Measurements from ENCODE around the gene ADGRA1. TPM values are rescaled to one million over a fixed set of nuclear protein-coding genes. Genes with fewer than 3 reads are reported as not detected.

The ADGRA1 gene
- total RNA-seq, 4 donors from 2014 or later, result under 0.01 TPM; not detected in 3

DNA sequence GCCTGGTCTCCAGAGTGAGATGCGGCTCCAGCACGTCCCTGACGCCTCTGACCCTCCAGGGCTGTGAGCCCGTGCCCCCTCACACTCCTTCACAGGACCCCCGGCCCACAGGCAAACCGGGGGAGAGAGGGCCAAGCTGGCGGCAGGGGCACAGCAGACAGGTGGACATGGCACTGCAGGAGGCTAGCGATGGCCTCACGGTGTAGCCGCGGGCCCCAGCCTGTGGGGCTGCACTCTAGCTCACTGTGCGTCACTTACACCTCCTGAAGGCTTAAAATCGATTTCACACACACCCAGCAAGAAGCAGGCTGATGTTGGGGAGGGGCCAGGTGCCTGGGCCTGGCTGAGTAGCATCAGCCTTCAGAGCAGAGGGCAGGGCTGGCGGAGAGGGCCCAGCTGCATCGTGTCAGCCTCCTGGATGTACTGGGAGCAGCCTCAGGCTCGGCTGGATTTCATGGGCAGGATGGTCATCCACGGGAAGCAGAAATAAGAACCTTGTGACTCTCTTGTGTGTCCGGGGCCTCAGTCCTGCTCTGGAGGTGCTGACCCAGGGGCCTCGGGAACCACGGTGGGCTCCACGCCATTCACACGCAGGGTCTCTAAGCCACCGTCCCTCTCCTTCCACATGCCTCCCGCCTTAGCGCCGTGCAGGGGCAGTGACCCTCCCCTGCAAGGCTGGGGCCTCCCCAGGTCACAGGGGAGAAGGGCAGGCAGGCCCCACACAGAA lies 52.9 kb downstream of the ADGRA1 start:
- Histone ChIP-seq H3K9me3 (no peaks in the 10 kb centered on the region), H3K27me3 (peaks cover 0 to 52% of the 10 kb centered on the region in 2 donors), H3K4me3 (no peak overlapping the region), H3K27ac (no peak overlapping the region), H3K4me1 (no peaks in the 10 kb centered on the region), H3K36me3 (no peaks in the 10 kb centered on the region)
- WGBS, 2 donors, result 58 to 63% methylated on average over 22 to 26 of the region's 26 CpGs
- DNase-seq (ENCODE audit: low spot score in 2 of 2), result no peak
- TF ChIP-seq EP300 (IDR thresholded peaks at IDR 0.05) (no peak), POLR2A (IDR thresholded peaks at IDR 0.05) (no peak)
- TF ChIP-seq, protein P1, sequence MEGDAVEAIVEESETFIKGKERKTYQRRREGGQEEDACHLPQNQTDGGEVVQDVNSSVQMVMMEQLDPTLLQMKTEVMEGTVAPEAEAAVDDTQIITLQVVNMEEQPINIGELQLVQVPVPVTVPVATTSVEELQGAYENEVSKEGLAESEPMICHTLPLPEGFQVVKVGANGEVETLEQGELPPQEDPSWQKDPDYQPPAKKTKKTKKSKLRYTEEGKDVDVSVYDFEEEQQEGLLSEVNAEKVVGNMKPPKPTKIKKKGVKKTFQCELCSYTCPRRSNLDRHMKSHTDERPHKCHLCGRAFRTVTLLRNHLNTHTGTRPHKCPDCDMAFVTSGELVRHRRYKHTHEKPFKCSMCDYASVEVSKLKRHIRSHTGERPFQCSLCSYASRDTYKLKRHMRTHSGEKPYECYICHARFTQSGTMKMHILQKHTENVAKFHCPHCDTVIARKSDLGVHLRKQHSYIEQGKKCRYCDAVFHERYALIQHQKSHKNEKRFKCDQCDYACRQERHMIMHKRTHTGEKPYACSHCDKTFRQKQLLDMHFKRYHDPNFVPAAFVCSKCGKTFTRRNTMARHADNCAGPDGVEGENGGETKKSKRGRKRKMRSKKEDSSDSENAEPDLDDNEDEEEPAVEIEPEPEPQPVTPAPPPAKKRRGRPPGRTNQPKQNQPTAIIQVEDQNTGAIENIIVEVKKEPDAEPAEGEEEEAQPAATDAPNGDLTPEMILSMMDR (IDR thresholded peaks at IDR 0.05), result no peak

DNA sequence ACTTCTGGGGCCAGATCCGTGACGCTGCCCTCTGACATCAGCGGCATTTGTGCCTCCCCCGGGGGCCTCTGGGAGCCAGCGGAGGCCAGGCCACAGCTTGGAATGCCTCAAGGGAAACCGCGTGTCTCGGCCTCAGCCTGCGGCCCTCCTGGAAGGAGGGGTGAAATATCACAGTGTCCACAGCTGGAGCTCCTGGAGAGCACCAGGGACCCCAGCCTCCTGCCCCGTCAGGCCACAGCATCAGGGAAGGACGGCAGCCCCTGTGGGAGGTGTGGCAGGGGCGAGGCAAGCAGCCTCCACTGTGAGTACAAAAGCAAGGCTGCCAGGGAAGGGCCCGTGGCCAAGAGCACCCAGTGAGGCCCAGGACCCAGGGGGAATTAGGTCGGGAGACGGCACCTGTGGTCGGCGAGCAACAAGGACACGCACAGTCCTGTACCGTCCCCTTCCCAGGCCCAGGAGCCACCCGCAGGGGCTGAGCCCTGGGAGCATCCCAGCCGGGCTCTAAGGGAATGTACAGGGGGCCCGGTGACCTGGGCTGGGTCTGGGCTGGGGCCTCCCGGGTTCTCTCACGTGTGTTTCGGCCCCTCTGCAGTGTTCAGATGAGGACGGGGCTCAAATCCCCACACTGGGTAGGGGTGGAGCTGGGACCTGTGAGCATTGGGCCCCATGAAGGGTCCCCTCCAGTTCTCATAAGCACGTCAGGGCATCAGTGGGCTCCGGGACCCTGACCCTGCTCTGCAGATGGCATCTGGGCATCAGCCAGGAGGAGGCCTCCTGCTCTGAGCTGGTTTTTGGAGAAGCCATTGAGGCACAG lies 53.6 kb downstream of the ADGRA1 start:
- peak in 1 of 2 donors; percentile 8 for DNase-seq (ENCODE audit: low spot score in 2 of 2)
- H3K36me3 ChIP-seq, result no peaks in the 10 kb centered on the region
- WGBS, 2 donors, result 65 to 70% methylated on average over 20 to 21 of the region's 28 CpGs

GRCh38 chr10:133141958-133142340 lies 54.2 kb downstream of the ADGRA1 start:
- H3K4me3 ChIP-seq, result no peak overlapping the region
- H3K36me3 ChIP-seq, result no peaks in the 10 kb centered on the region
- 83 to 89% methylated on average over 25 to 27 of the region's 27 CpGs for WGBS, 2 donors
- no peak overlapping the region for H3K27ac ChIP-seq
- no peak for DNase-seq (ENCODE audit: low spot score in 2 of 2)
- peaks cover 0 to 2% (median 0%) of the 10 kb centered on the region in 4 donors for H3K9me3 ChIP-seq
- TF ChIP-seq, protein P1 (IDR thresholded peaks at IDR 0.05), result no peak
- TF ChIP-seq POLR2A (IDR thresholded peaks at IDR 0.05), result no peak
- TF ChIP-seq EP300 (IDR thresholded peaks at IDR 0.05), result no peak
- no peaks in the 10 kb centered on the region for H3K4me1 ChIP-seq
- H3K27me3 ChIP-seq, result peaks cover 0 to 52% of the 10 kb centered on the region in 2 donors

More for the DNA sequence above, 53.6 kb downstream of the ADGRA1 start:
- Histone ChIP-seq H3K4me1 (no peaks in the 10 kb centered on the region), H3K27me3 (peaks cover 0 to 52% of the 10 kb centered on the region in 2 donors), H3K27ac (no peak overlapping the region), H3K9me3 (no peaks in the 10 kb centered on the region), H3K4me3 (no peak overlapping the region)
- TF ChIP-seq, protein P1 (IDR thresholded peaks at IDR 0.05), result no peak
- TF ChIP-seq POLR2A (IDR thresholded peaks at IDR 0.05) (no peak), EP300 (IDR thresholded peaks at IDR 0.05) (no peak)

DNA sequence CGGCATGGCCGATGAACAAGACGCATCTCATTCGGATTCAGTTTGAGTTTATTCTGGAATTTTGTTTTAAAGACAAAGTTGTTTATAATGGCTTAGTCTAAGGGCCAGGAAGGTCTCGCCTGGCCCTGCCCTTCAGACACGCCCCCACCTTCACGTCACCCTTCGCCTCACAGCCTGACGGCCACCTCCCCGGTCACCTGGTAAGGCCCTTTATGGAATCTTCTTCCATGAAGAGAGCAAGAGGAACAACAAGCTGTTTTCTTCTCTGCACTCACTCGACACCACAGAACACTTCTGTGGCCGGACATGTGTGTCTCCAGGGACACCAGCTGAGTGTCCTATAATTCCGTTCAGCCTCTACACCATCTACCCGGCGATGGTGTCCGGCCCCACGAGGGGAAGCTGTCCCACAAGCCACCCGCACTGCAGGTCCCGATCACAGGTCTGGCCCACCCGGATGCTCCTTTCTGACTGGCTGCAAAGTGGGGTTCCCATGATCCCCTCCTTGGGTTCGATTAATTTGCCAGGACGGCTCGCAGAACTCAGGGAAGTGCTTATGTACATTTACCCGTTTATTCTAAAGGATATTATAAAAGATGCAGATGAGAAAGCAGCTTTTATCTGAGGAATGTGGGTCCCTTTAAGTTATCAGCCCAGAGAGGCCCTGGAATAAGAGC lies 54.9 kb downstream of the ADGRA1 start:
- 82 to 88% methylated on average over 23 to 24 of the region's 24 CpGs for WGBS, 2 donors
- Histone ChIP-seq H3K36me3 (no peaks in the 10 kb centered on the region), H3K4me3 (no peak overlapping the region), H3K4me1 (no peaks in the 10 kb centered on the region), H3K27me3 (peaks cover 0 to 52% of the 10 kb centered on the region in 2 donors), H3K9me3 (peaks cover 0 to 9% (median 2%) of the 10 kb centered on the region in 4 donors), H3K27ac (no peak overlapping the region)
- no peak for DNase-seq (ENCODE audit: low spot score in 2 of 2)
- no peak for TF ChIP-seq POLR2A (IDR thresholded peaks at IDR 0.05)
- TF ChIP-seq EP300 (IDR thresholded peaks at IDR 0.05), result no peak
- TF ChIP-seq, protein P1 (IDR thresholded peaks at IDR 0.05), result no peak
